ENCODE data around the gene CSF2RB.

Gene CSF2RB

DNA sequence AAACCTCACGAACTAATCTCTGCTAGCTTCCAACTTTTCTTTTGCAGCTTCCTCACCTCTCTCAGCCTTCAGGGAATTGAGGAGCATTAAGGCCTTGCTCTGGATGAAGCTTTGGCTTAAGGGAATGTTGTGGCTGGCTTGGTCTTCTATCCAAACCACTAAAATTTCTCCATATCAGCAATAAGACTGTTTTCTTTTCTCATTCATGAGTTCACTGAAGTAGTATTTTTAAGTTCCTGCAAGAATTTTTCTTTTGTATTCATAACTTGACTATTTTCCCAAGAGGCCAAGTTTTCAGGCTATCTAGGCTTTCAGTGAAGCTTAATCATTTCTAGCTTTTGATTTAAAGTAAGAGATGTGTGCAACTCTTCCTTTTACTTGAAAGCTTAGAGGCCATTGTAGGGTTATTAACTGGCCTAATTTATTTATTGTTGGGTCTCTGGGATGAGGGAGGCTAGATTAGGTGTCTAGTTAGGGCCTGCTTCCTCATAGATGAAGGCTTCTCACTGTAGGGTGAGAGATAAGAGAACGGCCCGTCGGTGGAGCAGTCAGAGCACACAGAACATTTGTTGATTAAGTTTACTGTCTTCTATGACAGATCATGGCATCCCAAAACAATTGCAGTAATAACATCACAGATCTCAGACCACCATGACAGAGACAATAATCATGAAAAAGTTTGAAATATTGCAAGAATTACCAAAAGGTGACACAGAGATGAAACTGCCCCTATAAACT, 33.2 kb downstream of the CSF2RB start:
- Histone ChIP-seq H3K27ac (no peak overlapping the region), H3K4me3 (no peak overlapping the region)
- DNase-seq (ENCODE audit: low spot score) = no peak
- TF ChIP-seq, protein P1, sequence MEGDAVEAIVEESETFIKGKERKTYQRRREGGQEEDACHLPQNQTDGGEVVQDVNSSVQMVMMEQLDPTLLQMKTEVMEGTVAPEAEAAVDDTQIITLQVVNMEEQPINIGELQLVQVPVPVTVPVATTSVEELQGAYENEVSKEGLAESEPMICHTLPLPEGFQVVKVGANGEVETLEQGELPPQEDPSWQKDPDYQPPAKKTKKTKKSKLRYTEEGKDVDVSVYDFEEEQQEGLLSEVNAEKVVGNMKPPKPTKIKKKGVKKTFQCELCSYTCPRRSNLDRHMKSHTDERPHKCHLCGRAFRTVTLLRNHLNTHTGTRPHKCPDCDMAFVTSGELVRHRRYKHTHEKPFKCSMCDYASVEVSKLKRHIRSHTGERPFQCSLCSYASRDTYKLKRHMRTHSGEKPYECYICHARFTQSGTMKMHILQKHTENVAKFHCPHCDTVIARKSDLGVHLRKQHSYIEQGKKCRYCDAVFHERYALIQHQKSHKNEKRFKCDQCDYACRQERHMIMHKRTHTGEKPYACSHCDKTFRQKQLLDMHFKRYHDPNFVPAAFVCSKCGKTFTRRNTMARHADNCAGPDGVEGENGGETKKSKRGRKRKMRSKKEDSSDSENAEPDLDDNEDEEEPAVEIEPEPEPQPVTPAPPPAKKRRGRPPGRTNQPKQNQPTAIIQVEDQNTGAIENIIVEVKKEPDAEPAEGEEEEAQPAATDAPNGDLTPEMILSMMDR (IDR thresholded peaks at IDR 0.05) = no peak

DNA sequence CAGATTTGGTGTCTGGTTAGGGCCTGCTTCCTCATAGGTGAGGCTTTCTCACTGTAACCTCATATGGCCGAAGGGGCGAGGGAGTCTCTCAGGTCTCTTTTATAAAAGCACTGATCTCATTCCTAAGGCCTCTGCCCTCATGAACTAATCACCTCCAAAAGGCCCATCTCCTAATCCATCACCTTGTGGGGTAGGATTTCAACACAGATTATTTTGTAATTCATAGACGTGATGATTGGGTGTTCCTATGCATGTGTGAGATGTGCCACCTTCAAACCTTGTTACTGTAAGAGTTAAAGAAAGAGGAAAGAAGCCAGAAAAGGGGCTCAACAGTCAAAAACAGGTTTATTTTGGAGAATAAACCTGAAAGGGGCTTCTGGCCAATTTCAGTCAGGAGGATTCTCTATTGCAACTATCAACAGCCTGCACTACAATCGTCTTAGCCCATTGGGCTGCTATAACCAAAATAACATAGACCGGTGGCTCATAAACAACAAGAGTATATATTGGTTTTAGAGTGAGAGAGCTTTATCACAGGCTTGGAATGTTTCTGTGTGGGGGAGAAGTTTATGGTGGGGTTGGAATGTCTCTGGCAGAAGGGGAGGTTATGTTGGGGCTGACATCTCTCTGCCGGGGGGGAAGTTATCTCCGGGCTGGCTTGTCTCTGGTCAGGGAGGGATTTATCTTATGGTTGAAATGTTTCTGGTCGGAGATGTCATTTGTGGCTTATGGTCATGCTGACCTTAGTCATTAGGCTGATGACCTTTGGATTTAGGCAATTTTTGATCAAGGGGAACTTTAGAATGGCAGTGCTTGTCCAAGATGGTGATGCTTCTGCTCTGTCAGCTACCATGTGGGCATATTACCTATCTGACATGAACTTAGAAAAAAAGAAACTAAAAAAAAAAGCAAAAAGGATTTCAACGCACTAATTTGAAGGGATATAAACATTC, 35.1 kb downstream of the CSF2RB start:
- no peak overlapping the region for H3K4me3 ChIP-seq
- H3K27ac ChIP-seq = no peak overlapping the region
- no peak for DNase-seq (ENCODE audit: low spot score)
- TF ChIP-seq, protein P1 (IDR thresholded peaks at IDR 0.05) = no peak

DNA sequence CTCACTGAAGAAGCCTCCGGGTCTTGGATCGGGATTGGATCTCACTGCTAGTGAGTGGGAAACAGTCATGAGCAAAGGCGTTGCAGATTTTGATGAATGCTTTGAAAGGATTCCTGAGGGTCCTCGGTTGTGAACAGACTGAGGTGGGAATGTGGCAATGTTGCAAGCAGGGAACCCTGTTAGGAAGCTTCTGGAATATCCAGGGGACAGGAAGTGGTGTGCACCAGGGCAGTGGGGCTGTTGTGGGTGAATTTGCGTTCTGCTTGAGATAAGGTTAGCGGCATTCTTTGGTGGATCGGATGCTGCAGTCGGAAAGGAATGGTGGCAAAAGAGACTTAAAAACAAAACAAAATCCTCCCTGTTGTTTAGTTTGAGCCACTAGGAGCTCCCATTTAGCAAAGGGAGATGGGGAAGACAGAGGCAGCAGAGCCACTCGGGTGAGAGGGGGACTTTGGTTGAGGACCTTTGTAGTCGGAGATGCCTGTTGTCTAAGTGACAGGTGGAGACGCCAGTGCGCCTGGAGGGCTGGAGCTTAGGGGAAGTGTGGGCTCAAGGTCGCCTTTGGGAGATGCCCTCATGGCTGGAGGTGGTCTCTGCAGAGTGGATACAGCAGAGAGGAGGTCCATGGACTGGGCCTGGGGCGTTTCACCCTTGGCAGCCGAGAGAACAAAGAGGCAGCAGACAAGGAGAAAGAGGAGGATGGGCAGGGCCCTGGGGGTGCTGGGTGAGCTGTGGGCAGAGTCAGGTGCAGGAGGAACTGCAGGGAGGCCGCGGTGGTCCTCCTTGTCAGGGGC, 37.6 kb downstream of the CSF2RB start:
- Histone ChIP-seq H3K4me3 (no peak overlapping the region), H3K27ac (no peak overlapping the region)
- TF ChIP-seq, protein P1 (IDR thresholded peaks at IDR 0.05) = no peak
- no peak for DNase-seq (ENCODE audit: low spot score)

DNA sequence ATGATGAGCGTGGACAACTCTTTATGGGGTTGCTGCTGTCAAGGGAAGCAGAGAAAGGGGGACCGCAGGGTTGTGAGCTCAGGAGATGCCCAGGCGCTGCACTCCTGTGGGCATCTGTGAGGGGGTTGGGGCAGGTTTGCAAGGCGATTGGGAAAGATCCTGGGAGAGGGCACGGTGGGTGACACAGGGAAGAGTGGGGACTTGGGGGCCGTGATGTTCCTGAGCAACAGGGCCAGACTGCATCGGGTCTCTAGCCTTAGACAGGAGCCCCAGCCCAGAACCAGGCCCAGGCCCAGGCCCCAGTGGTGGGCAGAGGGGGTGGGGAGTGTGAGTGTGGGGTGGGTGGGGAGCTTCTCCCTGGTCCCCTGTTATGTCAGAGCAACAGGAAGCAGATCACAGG, 38.3 kb downstream of the CSF2RB start:
- TF ChIP-seq, protein P1 (IDR thresholded peaks at IDR 0.05) = no peak
- Histone ChIP-seq H3K4me3 (no peak overlapping the region), H3K27ac (no peak overlapping the region)
- no peak for DNase-seq (ENCODE audit: low spot score)

DNA sequence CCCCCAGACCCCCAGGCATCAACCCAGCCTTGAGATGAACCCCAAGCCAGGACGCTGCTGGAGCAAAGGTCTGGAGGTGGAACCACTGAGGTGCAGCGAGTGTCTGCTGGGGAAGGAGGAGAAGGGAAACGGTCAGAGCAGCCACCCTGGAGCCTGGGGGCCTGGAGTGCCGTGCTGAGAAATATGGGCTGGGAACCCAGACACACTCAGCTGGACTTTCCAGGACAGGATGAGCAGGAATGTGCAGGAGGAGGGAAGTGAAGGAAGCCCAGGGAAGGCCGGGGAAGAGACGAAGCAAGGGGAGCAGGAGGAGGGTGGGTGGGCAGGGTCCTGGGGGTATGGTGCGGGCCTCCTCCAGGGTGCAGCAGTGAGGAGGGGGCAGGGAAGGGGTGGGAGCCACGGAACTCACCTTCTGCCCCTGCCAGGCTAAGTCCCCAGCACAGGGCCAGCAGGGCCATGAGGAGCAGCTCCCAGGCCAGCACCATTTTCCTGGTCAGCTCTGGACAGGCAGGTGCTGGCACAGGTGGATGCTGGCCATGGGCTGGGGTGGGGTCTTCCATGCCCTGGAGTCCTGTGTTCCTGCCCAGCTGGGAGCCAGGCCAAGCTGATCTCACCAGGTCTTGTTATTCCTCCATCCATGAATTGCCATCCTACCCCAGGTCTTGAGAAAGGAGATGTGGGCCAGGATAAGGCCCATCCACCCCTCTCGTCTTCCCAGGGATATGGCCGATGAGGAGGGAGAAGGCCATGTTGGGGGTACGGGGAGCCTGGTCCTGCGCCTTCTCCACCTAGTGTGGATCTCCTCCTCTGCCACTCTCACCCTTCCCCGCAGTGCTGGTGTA, 40.0 kb downstream of the CSF2RB start:
- DNase-seq (ENCODE audit: low spot score) = no peak
- TF ChIP-seq, protein P1 (IDR thresholded peaks at IDR 0.05) = no peak
- Histone ChIP-seq H3K27ac (no peak overlapping the region), H3K4me3 (no peak overlapping the region)
